Measurements from ENCODE around the gene MGAT2.
A peak's percentile ranks its signal among the peaks of the same experiment; 100 is the strongest.
"Not testable (repeated sequence)": the region's sequence is repeated elsewhere in the genome, so short reads cannot be mapped to it uniquely, and the experiment has no call there.

Gene MGAT2

GRCh38 chr14:49657500-49657899, 36.9 kb downstream of the MGAT2 start:
- not testable (repeated sequence) for DNase-seq

DNA sequence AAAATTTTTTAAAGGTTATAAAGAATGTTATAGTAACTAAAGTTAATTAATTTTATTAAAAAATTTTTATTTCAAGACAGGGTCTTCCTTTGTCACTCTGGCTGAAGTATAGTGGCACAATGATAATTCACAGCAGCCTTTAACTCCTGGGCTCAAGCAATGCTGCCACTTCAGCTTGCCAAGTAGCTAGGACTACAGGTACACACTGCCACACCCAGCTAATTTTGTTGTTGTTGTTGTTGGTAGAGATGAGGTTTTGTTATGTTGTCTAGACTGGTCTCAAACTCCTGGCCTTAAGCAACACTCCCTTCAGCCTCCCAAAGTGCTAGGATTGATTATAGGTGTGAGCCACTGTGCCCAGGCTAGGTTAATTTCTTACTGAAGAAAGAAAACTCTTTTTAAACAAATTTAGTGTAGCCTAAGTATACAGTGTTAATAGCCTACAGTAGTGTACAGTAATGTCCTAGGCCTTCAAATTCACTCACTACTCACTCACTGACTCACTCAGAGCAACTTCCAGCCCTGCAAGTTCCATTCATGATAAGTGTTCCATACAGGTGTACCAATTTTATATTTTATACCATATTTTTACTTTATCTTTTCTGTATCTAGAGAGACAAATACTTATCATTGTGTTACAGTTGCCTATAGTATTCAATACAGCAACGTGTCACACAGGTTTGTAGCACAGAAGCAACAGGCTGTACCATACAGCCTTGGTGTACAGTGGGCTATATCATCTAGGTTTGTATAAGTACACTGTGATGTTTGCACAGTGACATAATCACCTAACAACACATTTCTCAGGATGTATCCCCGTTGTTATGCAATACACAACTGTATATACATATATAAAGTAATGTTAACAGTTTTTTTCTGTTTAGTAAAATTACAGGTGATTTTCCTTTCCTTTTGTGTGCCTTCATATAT, 39.2 kb downstream of the MGAT2 start:
- DNase-seq = no peak

DNA sequence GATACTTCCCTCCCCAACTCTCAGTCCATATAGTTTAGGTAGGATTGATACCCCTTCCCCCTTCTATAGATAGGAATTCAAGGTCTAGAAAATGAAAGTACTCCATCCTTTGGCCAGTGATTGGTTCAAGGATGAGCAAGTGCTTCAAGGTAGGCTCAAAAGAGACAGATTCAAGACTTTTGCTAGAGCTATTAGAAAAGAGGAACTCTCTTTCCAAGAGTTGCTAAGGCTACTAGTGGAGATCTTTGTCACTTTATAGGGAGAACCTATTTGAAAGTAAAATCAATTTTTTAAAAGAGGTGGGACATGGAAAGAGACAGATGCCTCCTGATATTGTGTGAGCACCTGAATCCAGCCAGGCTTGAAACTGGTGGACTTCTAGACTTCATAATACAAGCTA, 49.9 kb downstream of the MGAT2 start:
- DNase-seq = peak in 1 of 4 experiments; percentile 9
